Measurements from ENCODE around the gene ZFAND2A.

DNA sequence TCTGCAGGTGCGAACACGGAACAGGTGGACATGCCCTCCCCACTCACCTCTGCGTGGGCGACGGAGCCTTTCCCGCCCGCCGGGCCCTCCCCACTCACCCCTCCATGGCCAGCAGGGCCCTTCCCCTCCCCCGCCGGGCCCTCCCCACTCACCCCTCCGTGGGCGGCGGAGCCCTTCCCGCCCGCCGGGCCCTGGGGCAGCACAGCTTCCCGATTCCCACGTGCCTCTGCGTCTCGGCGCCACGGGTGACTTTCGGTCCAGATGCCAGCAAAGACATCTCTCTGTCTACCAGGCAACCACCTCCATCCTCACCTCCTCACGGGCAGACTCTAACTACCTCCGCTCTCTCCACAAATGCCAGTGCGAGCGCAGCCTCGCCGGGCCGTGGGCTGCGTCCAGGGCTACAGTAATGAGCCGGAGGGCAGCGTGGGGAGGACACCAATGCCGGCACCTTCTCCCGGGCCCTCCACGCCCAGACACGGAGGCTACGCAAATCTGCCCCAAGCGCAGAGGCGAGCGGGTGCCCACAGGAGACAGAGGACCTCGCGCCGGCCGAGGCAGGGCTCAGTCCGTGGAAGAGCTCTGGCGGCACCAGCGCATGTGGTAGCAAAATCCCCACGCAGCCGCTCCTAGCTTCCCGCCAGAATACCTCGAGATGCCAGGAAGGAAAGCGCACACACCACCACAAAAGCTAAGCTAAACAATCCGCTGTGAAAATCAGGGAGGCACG is 50.2 kb downstream of the ZFAND2A start:
- TF ChIP-seq TCF12 (IDR thresholded peaks at IDR 0.05; ENCODE audit: low read depth) = no peak
- TF ChIP-seq FOXM1 (IDR thresholded peaks at IDR 0.05; ENCODE audit: borderline replicate concordance, low read depth) = no peak
- TF ChIP-seq, protein P1, sequence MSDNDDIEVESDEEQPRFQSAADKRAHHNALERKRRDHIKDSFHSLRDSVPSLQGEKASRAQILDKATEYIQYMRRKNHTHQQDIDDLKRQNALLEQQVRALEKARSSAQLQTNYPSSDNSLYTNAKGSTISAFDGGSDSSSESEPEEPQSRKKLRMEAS (IDR thresholded peaks at IDR 0.05) = no peak
- TF ChIP-seq REST (IDR thresholded peaks at IDR 0.05; ENCODE audit: low read depth) = no peak
- no peak for TF ChIP-seq EGR1 (IDR thresholded peaks at IDR 0.05)
- TF ChIP-seq EP300 (IDR thresholded peaks at IDR 0.05; ENCODE audit: borderline replicate concordance) = no peak
- TF ChIP-seq RAD21 (IDR thresholded peaks at IDR 0.05; ENCODE audit: low read depth) = no peak
- no peak for TF ChIP-seq YY1 (IDR thresholded peaks at IDR 0.05; ENCODE audit: low read depth)

All from Ishikawa (cell line).